ENCODE results near the gene APOBEC3B. TPM values are rescaled to one million over a fixed set of nuclear protein-coding genes. Genes with fewer than 3 reads are reported as not detected.
"Not testable (repeated sequence)": the region's sequence is repeated elsewhere in the genome, so short reads cannot be mapped to it uniquely, and the experiment has no call there.

The APOBEC3B gene
- total RNA-seq, 5 donors from 2014 or later (not counting 1 experiment from before 2014, with no cell fraction given), result 1.4 to 2.4 (median 1.9) TPM

DNA sequence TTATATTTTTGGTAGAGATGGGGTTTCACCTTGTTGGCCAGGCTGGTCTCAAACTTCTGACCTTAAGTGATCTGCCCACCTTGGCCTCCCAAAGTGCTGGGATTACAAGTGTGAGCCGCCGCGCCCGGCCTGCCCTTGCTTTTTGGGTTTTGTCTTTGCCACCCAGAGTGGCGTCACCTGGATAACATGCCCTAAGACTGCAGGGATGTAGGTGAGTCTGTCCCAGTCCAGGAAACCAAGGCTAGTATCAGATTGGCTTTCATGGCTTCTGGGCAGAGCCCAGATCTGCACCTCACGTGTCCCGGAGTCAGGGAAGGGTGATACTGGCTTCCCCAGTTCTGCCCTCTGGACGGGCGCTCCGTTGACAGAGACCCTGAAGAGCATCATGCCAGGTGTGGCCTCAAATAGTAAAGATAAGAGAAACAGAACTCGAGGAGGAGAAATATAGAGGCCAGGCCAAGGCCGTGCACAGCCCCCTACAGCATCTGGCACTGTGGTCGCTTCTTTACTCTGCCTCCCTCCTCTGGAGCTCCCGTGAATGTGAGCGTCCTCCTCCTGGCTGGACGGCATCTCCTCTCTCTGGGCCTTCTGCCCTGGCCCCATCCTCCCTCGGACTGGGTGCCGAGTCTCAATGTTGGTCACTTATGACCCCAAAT is 7.8 kb upstream of the APOBEC3B start:
- ChIA-PET POLR2A (no interaction called here), CTCF (interaction anchor here (0.6 to 1.3 kb wide), 4 partner anchors 9 to 110 kb away, joined by 3 to 5 read pairs (median 4); no protein-coding TSS in a partner anchor)
- H3K4me3 ChIP-seq (ENCODE audit: control insufficient read depth in 1 of 2, extremely low read depth in 1 of 2, low read length in 1 of 2), result no peak overlapping the region
- Mint-ChIP-seq H3K27ac (no peak overlapping the region), H3K36me3 (no peaks in the 10 kb centered on the region), H3K27me3 (peaks cover 3 to 9% of the 10 kb centered on the region in 2 donors), H3K9me3 (no peaks in the 10 kb centered on the region), H3K4me3 (no peak overlapping the region), H3K4me1 (peaks cover 0 to 5% (median 0%) of the 10 kb centered on the region in 3 donors)
- H3K27ac ChIP-seq (ENCODE audit: low read length), result no peak overlapping the region
- peaks cover 0 to 50% of the 10 kb centered on the region in 2 experiments for H3K27me3 ChIP-seq (replicated peaks in 1 of 2; ENCODE audit: control insufficient read depth in 2 of 2, extremely low read depth in 1 of 2, insufficient read depth in 2 of 2, low read length in 1 of 2)
- no peak for ATAC-seq (replicated peaks in 1 of 4)
- WGBS (ENCODE audit: insufficient coverage), result 88% methylated on average over 18 of the region's 18 CpGs
- no peaks in the 10 kb centered on the region for H3K36me3 ChIP-seq (ENCODE audit: control insufficient read depth in 2 of 2, extremely low read depth in 1 of 2, insufficient read depth in 1 of 2, low read length in 1 of 2)
- DNase-seq, result no peak
- no peaks in the 10 kb centered on the region for H3K9me3 ChIP-seq
- peaks cover 0 to 6% of the 10 kb centered on the region in 2 experiments for H3K4me1 ChIP-seq (ENCODE audit: control insufficient read depth in 1 of 2, extremely low read depth in 1 of 2, insufficient read depth in 2 of 2, low read length in 2 of 2)

DNA sequence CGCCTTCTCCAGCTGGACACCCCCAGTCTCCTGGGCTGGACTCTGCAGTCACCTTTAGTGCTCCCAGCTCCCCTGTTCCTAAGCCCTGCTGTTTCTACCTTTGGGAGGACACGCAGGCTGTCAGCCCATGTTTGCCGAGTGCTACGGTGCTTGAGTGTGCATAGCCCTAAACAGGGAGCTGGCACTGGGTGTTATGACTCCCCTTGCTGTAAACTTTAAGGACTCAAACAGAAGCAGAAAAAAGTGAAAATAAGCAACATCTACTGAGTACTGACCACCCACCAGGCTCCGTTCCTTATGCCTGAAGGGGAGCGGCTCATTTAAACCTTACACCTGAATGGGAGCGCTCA is 7.3 kb upstream of the APOBEC3B start:
- CTCF ChIA-PET, result interaction anchor here (0.6 to 1.1 kb wide), 2 partner anchors 10 to 110 kb away, joined by 3 to 5 read pairs; no protein-coding TSS in a partner anchor
- no peaks in the 10 kb centered on the region for H3K36me3 ChIP-seq (ENCODE audit: control insufficient read depth in 2 of 2, extremely low read depth in 1 of 2, insufficient read depth in 1 of 2, low read length in 1 of 2)
- no peak overlapping the region for H3K27ac ChIP-seq (ENCODE audit: low read length)
- H3K9me3 ChIP-seq, result no peaks in the 10 kb centered on the region
- H3K36me3 Mint-ChIP-seq, result no peaks in the 10 kb centered on the region
- POLR2A ChIA-PET, result no interaction called here
- ATAC-seq (replicated peaks in 1 of 4), result no peak
- peaks cover 3 to 9% of the 10 kb centered on the region in 2 donors for H3K27me3 Mint-ChIP-seq
- H3K27me3 ChIP-seq (replicated peaks in 1 of 2; ENCODE audit: control insufficient read depth in 2 of 2, extremely low read depth in 1 of 2, insufficient read depth in 2 of 2, low read length in 1 of 2), result peaks cover 0 to 45% of the 10 kb centered on the region in 2 experiments
- no peak overlapping the region for H3K4me3 ChIP-seq (ENCODE audit: control insufficient read depth in 1 of 2, extremely low read depth in 1 of 2, low read length in 1 of 2)
- WGBS (ENCODE audit: insufficient coverage), result 82% methylated on average over 6 of the region's 7 CpGs
- no peaks in the 10 kb centered on the region for H3K9me3 Mint-ChIP-seq
- no peak for DNase-seq
- peaks cover 0 to 5% (median 0%) of the 10 kb centered on the region in 3 donors for H3K4me1 Mint-ChIP-seq
- peaks cover 0 to 6% of the 10 kb centered on the region in 2 experiments for H3K4me1 ChIP-seq (ENCODE audit: control insufficient read depth in 1 of 2, extremely low read depth in 1 of 2, insufficient read depth in 2 of 2, low read length in 2 of 2)
- H3K4me3 Mint-ChIP-seq, result no peak overlapping the region
- no peak overlapping the region for H3K27ac Mint-ChIP-seq

DNA sequence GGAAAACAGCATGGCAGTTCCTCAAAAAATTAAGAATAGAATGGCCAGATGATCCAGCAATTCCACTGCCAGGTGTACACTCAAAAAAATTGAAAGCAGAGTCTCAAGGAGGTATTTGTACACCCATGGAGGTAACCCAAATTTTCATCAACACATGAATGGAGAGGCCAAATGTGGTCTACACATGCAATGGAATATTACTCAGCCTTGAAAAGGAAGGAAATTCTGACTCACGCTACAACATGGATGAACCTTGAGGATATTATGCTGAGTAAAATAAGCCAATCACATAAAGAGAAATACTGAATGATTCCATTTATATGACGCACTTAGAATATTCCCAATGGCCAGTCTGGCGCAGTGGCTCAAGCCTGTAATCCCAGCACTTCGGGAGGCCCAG is 4.9 kb upstream of the APOBEC3B start:
- H3K27ac ChIP-seq (ENCODE audit: low read length); DNase-seq: not testable (repeated sequence)

DNA sequence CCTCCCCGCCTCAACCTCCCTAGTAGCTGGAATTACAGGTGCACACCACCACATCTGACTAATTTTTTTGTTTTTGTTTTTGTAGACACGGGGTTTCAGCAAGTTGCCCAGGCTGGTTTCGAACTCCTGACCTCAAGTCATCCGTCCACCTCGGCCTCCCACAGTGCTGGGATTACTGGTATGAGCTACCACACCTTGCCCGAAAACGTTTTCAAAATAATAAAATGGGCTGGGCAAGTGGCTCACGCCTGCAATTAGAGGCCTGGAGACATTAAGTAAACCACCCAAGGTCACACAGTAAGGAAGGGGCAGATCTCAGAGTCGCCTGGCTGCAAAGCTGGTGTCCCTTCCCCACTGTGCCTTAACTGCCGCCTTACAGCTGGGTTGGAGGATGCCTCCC is 1.6 kb upstream of the APOBEC3B start:
- CTCF ChIA-PET, result interaction anchor here (0.7 kb wide), 2 partner anchors 430 to 469 kb away, joined by 3 read pairs; no protein-coding TSS in a partner anchor
- DNase-seq; H3K36me3 ChIP-seq (ENCODE audit: control insufficient read depth in 2 of 2, extremely low read depth in 1 of 2, insufficient read depth in 1 of 2, low read length in 1 of 2); H3K27ac Mint-ChIP-seq; H3K4me3 ChIP-seq (ENCODE audit: control insufficient read depth in 1 of 2, extremely low read depth in 1 of 2, low read length in 1 of 2); ATAC-seq (replicated peaks in 1 of 4); H3K27me3 Mint-ChIP-seq; H3K9me3 Mint-ChIP-seq; H3K36me3 Mint-ChIP-seq; POLR2A ChIA-PET; H3K9me3 ChIP-seq; H3K4me3 Mint-ChIP-seq; H3K27ac ChIP-seq (ENCODE audit: low read length): not testable (repeated sequence)
- peaks cover 23 to 32% (median 29%) of the 10 kb centered on the region in 3 donors for H3K4me1 Mint-ChIP-seq
- Histone ChIP-seq H3K4me1 (ENCODE audit: control insufficient read depth in 1 of 2, extremely low read depth in 1 of 2, insufficient read depth in 2 of 2, low read length in 2 of 2) (peaks cover 7 to 33% of the 10 kb centered on the region in 2 experiments), H3K27me3 (replicated peaks in 1 of 2; ENCODE audit: control insufficient read depth in 2 of 2, extremely low read depth in 1 of 2, insufficient read depth in 2 of 2, low read length in 1 of 2) (peaks cover 0 to 16% of the 10 kb centered on the region in 2 experiments)
- WGBS (ENCODE audit: insufficient coverage), result 78% methylated on average over 7 of the region's 10 CpGs

More for the DNA sequence above, 4.9 kb upstream of the APOBEC3B start:
- H3K9me3 Mint-ChIP-seq; H3K4me3 Mint-ChIP-seq; ATAC-seq (replicated peaks in 1 of 4); POLR2A ChIA-PET; CTCF ChIA-PET; H3K27ac Mint-ChIP-seq; H3K36me3 ChIP-seq (ENCODE audit: control insufficient read depth in 2 of 2, extremely low read depth in 1 of 2, insufficient read depth in 1 of 2, low read length in 1 of 2); H3K36me3 Mint-ChIP-seq; H3K4me3 ChIP-seq (ENCODE audit: control insufficient read depth in 1 of 2, extremely low read depth in 1 of 2, low read length in 1 of 2); H3K27me3 Mint-ChIP-seq; H3K9me3 ChIP-seq: not testable (repeated sequence)
- H3K27me3 ChIP-seq (replicated peaks in 1 of 2; ENCODE audit: control insufficient read depth in 2 of 2, extremely low read depth in 1 of 2, insufficient read depth in 2 of 2, low read length in 1 of 2), result peaks cover 0 to 40% of the 10 kb centered on the region in 2 experiments
- H3K4me1 Mint-ChIP-seq, result peaks cover 11 to 16% (median 12%) of the 10 kb centered on the region in 3 donors
- 94% methylated on average over 4 of the region's 4 CpGs for WGBS (ENCODE audit: insufficient coverage)
- H3K4me1 ChIP-seq (ENCODE audit: control insufficient read depth in 1 of 2, extremely low read depth in 1 of 2, insufficient read depth in 2 of 2, low read length in 2 of 2), result peaks cover 5 to 20% of the 10 kb centered on the region in 2 experiments

DNA sequence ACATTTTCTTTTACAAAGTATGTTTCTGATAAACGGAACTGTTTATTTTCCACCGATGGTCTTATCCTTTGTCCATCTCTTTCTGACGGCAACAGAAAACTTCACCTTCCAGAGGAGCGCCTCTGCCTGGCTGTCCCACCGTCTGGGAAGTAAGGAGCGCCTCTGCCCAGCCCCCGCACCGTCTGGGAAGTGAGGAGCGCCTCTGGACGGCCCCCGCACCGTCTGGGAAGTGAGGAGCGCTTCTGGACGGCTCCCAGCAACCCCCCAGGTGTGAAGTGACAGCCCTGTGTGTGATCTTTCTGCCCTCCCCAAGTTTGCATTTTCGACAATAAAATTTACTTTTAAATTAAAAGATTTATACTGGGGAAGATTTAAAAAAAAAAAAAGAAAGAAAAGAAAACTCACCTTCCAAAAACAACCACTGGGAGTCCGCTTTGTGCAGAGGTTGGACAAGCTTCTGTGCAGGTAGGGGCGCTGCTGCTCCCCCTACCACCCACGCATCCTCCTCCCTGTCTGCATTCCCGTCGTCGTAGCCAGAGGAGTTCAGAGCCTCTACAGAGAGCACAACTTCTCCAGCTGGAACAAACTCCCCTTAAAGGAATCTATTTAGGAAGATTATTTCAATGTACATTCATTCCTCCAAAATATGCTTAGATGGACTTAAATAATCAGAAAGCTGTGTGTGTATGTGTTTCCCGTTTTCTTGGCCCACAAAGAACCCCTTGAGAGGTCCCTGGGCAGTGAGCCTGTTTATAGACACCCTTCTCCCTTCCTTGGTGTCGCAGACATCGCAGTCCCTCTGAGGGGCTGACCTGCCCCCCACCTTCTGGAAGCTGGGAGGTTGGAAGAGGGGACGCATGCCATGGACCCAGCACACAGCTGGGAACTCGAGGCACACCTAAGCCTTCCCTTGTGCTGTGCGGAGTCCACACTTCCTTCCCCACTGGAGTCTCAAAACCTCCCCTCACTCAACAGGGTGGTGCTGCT is 849 bp upstream of the APOBEC3B start:
- 63% methylated on average over 14 of the region's 27 CpGs for WGBS (ENCODE audit: insufficient coverage)

DNA sequence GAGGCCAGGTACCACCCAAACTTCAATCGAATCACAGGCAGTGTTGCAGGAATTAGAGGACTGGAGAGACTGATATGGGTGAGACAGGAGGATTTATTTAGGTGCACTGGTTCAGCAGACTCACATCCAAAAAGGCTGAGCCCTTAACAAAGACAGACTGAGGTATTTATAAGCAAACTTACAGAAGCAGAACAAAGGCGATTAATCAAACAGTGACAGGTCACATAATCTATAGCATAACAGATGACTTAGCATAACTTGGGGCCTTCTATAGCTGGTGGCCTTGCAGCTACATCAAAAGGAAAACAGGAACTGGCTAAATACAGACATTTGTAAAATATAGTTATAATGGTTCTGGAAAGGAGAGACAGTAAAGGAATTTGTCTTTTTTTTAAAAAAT is 2.1 kb downstream of the APOBEC3B start:
- ATAC-seq (replicated peaks in 1 of 4) (no peak), DNase-seq (no peak)
- CTCF ChIA-PET, result interaction anchor here (0.7 to 1.0 kb wide), 3 partner anchors 10 to 45 kb away, joined by 3 to 6 read pairs (median 3); no protein-coding TSS in a partner anchor
- H3K36me3 Mint-ChIP-seq, result no peaks in the 10 kb centered on the region
- Histone ChIP-seq H3K4me3 (ENCODE audit: control insufficient read depth in 1 of 2, extremely low read depth in 1 of 2, low read length in 1 of 2) (no peak overlapping the region), H3K4me1 (ENCODE audit: control insufficient read depth in 1 of 2, extremely low read depth in 1 of 2, insufficient read depth in 2 of 2, low read length in 2 of 2) (peaks cover 7 to 55% of the 10 kb centered on the region in 2 experiments), H3K27ac (ENCODE audit: low read length) (peak overlapping the region; percentile 76), H3K9me3 (no peaks in the 10 kb centered on the region), H3K36me3 (ENCODE audit: control insufficient read depth in 2 of 2, extremely low read depth in 1 of 2, insufficient read depth in 1 of 2, low read length in 1 of 2) (no peaks in the 10 kb centered on the region), H3K27me3 (replicated peaks in 1 of 2; ENCODE audit: control insufficient read depth in 2 of 2, extremely low read depth in 1 of 2, insufficient read depth in 2 of 2, low read length in 1 of 2) (peaks cover 0 to 6% of the 10 kb centered on the region in 2 experiments)
- no peaks in the 10 kb centered on the region for H3K27me3 Mint-ChIP-seq
- POLR2A ChIA-PET, result interaction anchor here (0.6 to 0.7 kb wide), 4 partner anchors 21 to 1246 kb away, joined by 3 to 7 read pairs (median 5); no protein-coding TSS in a partner anchor
- H3K27ac Mint-ChIP-seq, result peak overlapping the region; percentile 16 to 65
- H3K4me1 Mint-ChIP-seq, result peaks cover 26 to 64% (median 53%) of the 10 kb centered on the region in 3 donors
- WGBS (ENCODE audit: insufficient coverage), result 100% methylated on average over 1 of the region's 2 CpGs
- H3K9me3 Mint-ChIP-seq, result peaks cover 0 to 3% (median 3%) of the 10 kb centered on the region in 3 donors
- H3K4me3 Mint-ChIP-seq, result no peak overlapping the region

More for the DNA sequence above, 849 bp upstream of the APOBEC3B start:
- H3K27me3 ChIP-seq (replicated peaks in 1 of 2; ENCODE audit: control insufficient read depth in 2 of 2, extremely low read depth in 1 of 2, insufficient read depth in 2 of 2, low read length in 1 of 2), result peaks cover 0 to 13% of the 10 kb centered on the region in 2 experiments
- H3K27ac ChIP-seq (ENCODE audit: low read length), result no peak overlapping the region
- Mint-ChIP-seq H3K4me3 (peak overlapping the region; percentile 71 to 79 (median 79)), H3K4me1 (peaks cover 25 to 39% (median 35%) of the 10 kb centered on the region in 3 donors), H3K9me3 (peaks cover 0 to 3% (median 3%) of the 10 kb centered on the region in 3 donors), H3K36me3 (no peaks in the 10 kb centered on the region), H3K27me3 (peaks cover 0 to 4% of the 10 kb centered on the region in 2 donors), H3K27ac (peak overlapping the region in 1 of 2 donors; percentile 11)
- peaks cover 7 to 39% of the 10 kb centered on the region in 2 experiments for H3K4me1 ChIP-seq (ENCODE audit: control insufficient read depth in 1 of 2, extremely low read depth in 1 of 2, insufficient read depth in 2 of 2, low read length in 2 of 2)
- DNase-seq (peak in 3 of 35 experiments; percentile 24 to 33 (median 29)), ATAC-seq (replicated peaks in 1 of 4) (peak; percentile 5 to 26 (median 16))
- H3K4me3 ChIP-seq (ENCODE audit: control insufficient read depth in 1 of 2, extremely low read depth in 1 of 2, low read length in 1 of 2), result peak overlapping the region in 1 of 2 donors; percentile 36
- CTCF ChIA-PET, result interaction anchor here (0.6 to 0.7 kb wide), 3 partner anchors 27 to 470 kb away, joined by 3 read pairs; no protein-coding TSS in a partner anchor
- no peaks in the 10 kb centered on the region for H3K36me3 ChIP-seq (ENCODE audit: control insufficient read depth in 2 of 2, extremely low read depth in 1 of 2, insufficient read depth in 1 of 2, low read length in 1 of 2)
- POLR2A ChIA-PET, result no interaction called here
- no peaks in the 10 kb centered on the region for H3K9me3 ChIP-seq
